ENCODE measurements around the gene THSD4.

GRCh38 chr15:71117714-71118305 lies 2.5 kb downstream of the THSD4 start:
- TF ChIP-seq RCOR1 (IDR thresholded peaks at IDR 0.05; ENCODE audit: insufficient replicate concordance, low read length) (no peak), MAFK (IDR thresholded peaks at IDR 0.05; ENCODE audit: low read depth, low read length) (no peak), CTCF (conservative IDR thresholded peaks at IDR 0.05; ENCODE audit: low read depth, low read length) (no peak), RFX5 (IDR thresholded peaks at IDR 0.05; ENCODE audit: low read depth, low read length) (no peak), POLR2A (IDR thresholded peaks at IDR 0.05; ENCODE audit: low read depth, low read length) (no peak), RAD21 (IDR thresholded peaks at IDR 0.05; ENCODE audit: low read length) (no peak), ELK1 (IDR thresholded peaks at IDR 0.05; ENCODE audit: borderline replicate concordance, low read depth, low read length) (no peak), SMC3 (IDR thresholded peaks at IDR 0.05; ENCODE audit: low read depth, low read length) (no peak), CHD1 (IDR thresholded peaks at IDR 0.05; ENCODE audit: low read depth, low read length) (no peak)

All from IMR-90 (cell line).